H1 (cell line): Measurements from ENCODE around the gene HBA2.
"Not testable (repeated sequence)": the region's sequence is repeated elsewhere in the genome, so short reads cannot be mapped to it uniquely, and the experiment has no call there.

Source experiments
- ATF3 ChIP-seq: IDR thresholded peaks from 2 replicates; pipeline ENCODE4 v1.6.1; 2011; ENCODE audit warnings: low read depth, mild to moderate bottlenecking, low read length; ENCODE audit not compliant: insufficient read depth
- BCL11A ChIP-seq, 2 experiments: IDR thresholded peaks; one replicate each; pipeline ENCODE4 v1.6.1; 2011; ENCODE audit warnings: low read depth in 2 of 2, low read length in 2 of 2, mild to moderate bottlenecking in 2 of 2
- CBX5 ChIP-seq: fragments of 300-800, 300-1000 bp; sonication (generic); IDR thresholded peaks from 2 replicates; pipeline ENCODE4 v1.7.1; 2016; ENCODE audit warnings: antibody characterized with exemption, low read length, low read depth
- CHD7 ChIP-seq: fragments of 300-600 bp; sonication (generic); IDR thresholded peaks from 2 replicates; pipeline ENCODE4 v1.7.1; 2012; ENCODE audit warnings: low read length, moderate library complexity, mild to moderate bottlenecking, inconsistent platforms; ENCODE audit not compliant: insufficient replicate concordance
- CREB1 ChIP-seq: IDR thresholded peaks from 2 replicates; pipeline ENCODE4 v1.6.1; 2012; ENCODE audit warnings: inconsistent platforms
- CTCF ChIP-seq, 3 experiments: IDR thresholded peaks; 1 replicate in 2 of 3; 2 replicates in 1 of 3; pipeline versions ENCODE4 v1.5.1 to v1.6.1; 2011; ENCODE audit warnings: low read length in 3 of 3, mild to moderate bottlenecking in 3 of 3, inconsistent platforms in 2 of 3, low read depth in 1 of 3, moderate library complexity in 1 of 3; ENCODE audit not compliant: insufficient read depth in 1 of 3; ENCODE audit errors: control extremely low read depth in 1 of 3
- EP300 ChIP-seq, 2 experiments: IDR thresholded peaks; 1 replicate in 1 of 2; 2 replicates in 1 of 2; pipeline ENCODE4 v1.6.1; 2011 to 2012; ENCODE audit warnings: low read depth in 2 of 2, low read length in 2 of 2, mild to moderate bottlenecking in 2 of 2, borderline replicate concordance in 1 of 2, inconsistent platforms in 1 of 2, moderate library complexity in 1 of 2
- HDAC6 ChIP-seq: IDR thresholded peaks from one replicate; pipeline ENCODE4 v1.7.1; 2012; ENCODE audit warnings: low read depth, mild to moderate bottlenecking, inconsistent platforms, low read length, moderate library complexity
- MAX ChIP-seq: IDR thresholded peaks from 2 replicates; pipeline ENCODE4 v1.6.1; 2012; ENCODE audit warnings: inconsistent platforms
- RAD21 ChIP-seq, 2 experiments: IDR thresholded peaks in 1 of 2; conservative IDR thresholded peaks in 1 of 2; 2 replicates each; pipeline ENCODE4 v1.6.1; 2011; ENCODE audit warnings: low read depth in 2 of 2, low read length in 2 of 2, improper control_type of control experiment in 1 of 2, inconsistent platforms in 1 of 2, mild to moderate bottlenecking in 1 of 2, moderate library complexity in 1 of 2
- SP4 ChIP-seq: IDR thresholded peaks from 2 replicates; pipeline ENCODE4 v1.6.1; 2012; ENCODE audit warnings: low read length, inconsistent platforms
- TBP ChIP-seq: IDR thresholded peaks from 2 replicates; pipeline ENCODE4 v1.6.1; 2011; ENCODE audit warnings: low read depth, low read length, improper control_type of control experiment

- TF ChIP-seq CTCF (IDR thresholded peaks at IDR 0.05; ENCODE audit: control extremely low read depth in 1 of 3, insufficient read depth in 1 of 3, low read depth in 1 of 3, low read length in 3 of 3); MAX; CBX5; BCL11A (IDR thresholded peaks at IDR 0.05; ENCODE audit: low read depth in 2 of 2, low read length in 2 of 2); SP4; EP300 (IDR thresholded peaks at IDR 0.05; ENCODE audit: borderline replicate concordance in 1 of 2, low read depth in 2 of 2, low read length in 2 of 2); HDAC6; CREB1; ATF3; CHD7; TBP; RAD21 (IDR thresholded peaks at IDR 0.05 in 1 of 2, conservative IDR thresholded peaks at IDR 0.05 in 1 of 2; ENCODE audit: low read depth in 2 of 2, low read length in 2 of 2): not testable (repeated sequence)
Measured at GRCh38 chr16:204046-204445, 31.4 kb downstream of the HBA2 start.
